Fibroblast of lung (primary cell): Measurements from ENCODE around the gene TIAM2.

Experiments
- CTCF ChIP-seq, 2 donors: IDR thresholded peaks in 1 of 2; conservative IDR thresholded peaks in 1 of 2; 1 replicate in 1 of 2; 2 replicates in 1 of 2; pipeline ENCODE4 v1.5.1; 2011 to 2012; ENCODE audit warnings: low read length in 2 of 2, control low read depth in 1 of 2, inconsistent platforms in 1 of 2, low read depth in 1 of 2, mild to moderate bottlenecking in 1 of 2
- EZH2 ChIP-seq: IDR thresholded peaks from 2 replicates; pipeline ENCODE4 v1.5.1; 2012; ENCODE audit warnings: low read length, control low read depth, mild to moderate bottlenecking; ENCODE audit errors: missing control alignments

- TF ChIP-seq EZH2 (no peak), CTCF (conservative IDR thresholded peaks at IDR 0.05 in 1 of 2, IDR thresholded peaks at IDR 0.05 in 1 of 2; ENCODE audit: low read depth in 1 of 2, low read length in 2 of 2) (no peak)
These were observed 134.6 kb downstream of the TIAM2 start for GRCh38 chr6:155129744-155130143.
